ENCODE data around the gene MSANTD4. TPM values are rescaled to one million over a fixed set of nuclear protein-coding genes. Genes with fewer than 3 reads are reported as not detected.

MSANTD4 gene
- total RNA-seq = 20.0 and 20.8 TPM in 2 replicates
- total RNA-seq (2013) = 20.7 TPM
- 2.4 and 2.8 TPM in 2 replicates for polyA plus RNA-seq
- polyA minus RNA-seq = 4.6 and 7.9 TPM in 2 replicates

GRCh38 chr11:106021967-106022794 lies at the start of gene MSANTD4:
Gene MSANTD4, minus strand, starts transcription at chr11:106022240. Its CDS starts 11,323 bp downstream, at chr11:106010917.
- H3K4me1 ChIP-seq (ENCODE audit: control insufficient read depth in 2 of 2, insufficient read depth in 2 of 2, low read length in 2 of 2) = peaks cover 11 to 17% of the 10 kb centered on the region in 2 donors
- intact Hi-C loops (cut with micrococcal nuclease) = loop anchor here (1.0 to 5.0 kb wide), 4 partner anchors 55 to 1985 kb away; partner anchors contain the start of genes AASDHPPT, ALKBH8, CUL5 and KBTBD3
- H3K27me3 ChIP-seq (replicated peaks in 1 of 4; ENCODE audit: control extremely low read depth in 1 of 4, control insufficient read depth in 3 of 4, insufficient read depth in 4 of 4, low read length in 3 of 4) = no peaks in the 10 kb centered on the region
- H3K27ac ChIP-seq (ENCODE audit: low read length in 2 of 2) = peak within 1 kb of the TSS; percentile 71 to 83
- ChIA-PET CTCF (interaction anchor here (0.7 to 2.2 kb wide), 3 partner anchors 16 to 68 kb away, joined by 3 to 10 read pairs (median 5); partner anchors contain the start of genes AASDHPPT and KBTBD3), POLR2A (no interaction called here)
- H3K27me3 Mint-ChIP-seq = no peaks in the 10 kb centered on the region
- peak within 1 kb of the TSS; percentile 91 for H3K4me3 Mint-ChIP-seq
- peak within 1 kb of the TSS; percentile 66 to 96 (median 82) for H3K4me3 ChIP-seq (ENCODE audit: control extremely low read depth in 1 of 5, extremely low read depth in 1 of 5, insufficient read depth in 1 of 5, low read depth in 2 of 5, low read length in 4 of 5)
- DNase-seq (peak; percentile 96), ATAC-seq (ENCODE audit: low read depth) (peak; percentile 96)
- H4K20me1 ChIP-seq (ENCODE audit: control insufficient read depth, insufficient read depth, low read length, poor library complexity, severe bottlenecking) = no peaks in the 10 kb centered on the region
- H3K4me2 ChIP-seq (replicated peaks; ENCODE audit: low read depth, low read length, poor library complexity, severe bottlenecking) = peak within 1 kb of the TSS; percentile 79
- peak within 1 kb of the TSS; percentile 95 for H2AFZ ChIP-seq (ENCODE audit: insufficient read depth, low read depth, low read length, poor library complexity, severe bottlenecking)
- H3K36me3 ChIP-seq (replicated peaks in 1 of 2; ENCODE audit: control extremely low read depth in 1 of 2, control insufficient read depth in 1 of 2, extremely low read depth in 1 of 2, insufficient read depth in 2 of 2, low read length in 1 of 2) = no peaks in the 10 kb centered on the region
- H3K79me2 ChIP-seq (ENCODE audit: control insufficient read depth, insufficient read depth, low read length) = peaks cover 30% of the 10 kb centered on the region
- peak within 1 kb of the TSS; percentile 86 for H3K27ac Mint-ChIP-seq
- WGBS (ENCODE audit: insufficient coverage) = under 1% methylated on average over 40 of the region's 48 CpGs
- TF ChIP-seq EZH2 (IDR thresholded peaks at IDR 0.05; ENCODE audit: borderline replicate concordance, insufficient read depth, low read depth, low read length, poor library complexity, severe bottlenecking) (no peak), CTCF (IDR thresholded peaks at IDR 0.05) (peak; percentile 10)
- peaks cover 0 to 1% (median 0%) of the 10 kb centered on the region in 3 donors for H3K9me3 ChIP-seq (ENCODE audit: control extremely low read depth in 1 of 3, control insufficient read depth in 2 of 3, insufficient read depth in 1 of 3, low read length in 2 of 3)
- peak within 1 kb of the TSS; percentile 88 for H3K9ac ChIP-seq (ENCODE audit: low read length)
- peaks cover 42% of the 10 kb centered on the region for H3K4me1 Mint-ChIP-seq
- H3K9me3 Mint-ChIP-seq (ENCODE audit: insufficient read depth) = peaks cover 1% of the 10 kb centered on the region

- Mint-ChIP-seq H3K27me3 (no peaks in the 10 kb centered on the region), H3K27ac (no peak overlapping the region), H3K4me1 (peaks cover 7% of the 10 kb centered on the region), H3K4me3 (no peak overlapping the region), H3K9me3 (ENCODE audit: insufficient read depth) (no peaks in the 10 kb centered on the region)
- ChIA-PET CTCF (no interaction called here), POLR2A (no interaction called here)
- no peak overlapping the region for H3K4me3 ChIP-seq (ENCODE audit: control extremely low read depth in 1 of 5, extremely low read depth in 1 of 5, insufficient read depth in 1 of 5, low read depth in 2 of 5, low read length in 4 of 5)
- intact Hi-C loops (cut with micrococcal nuclease) = no loop called here
- no peaks in the 10 kb centered on the region for H3K4me1 ChIP-seq (ENCODE audit: control insufficient read depth in 2 of 2, insufficient read depth in 2 of 2, low read length in 2 of 2)
- no peak overlapping the region for H3K4me2 ChIP-seq (replicated peaks; ENCODE audit: low read depth, low read length, poor library complexity, severe bottlenecking)
- H3K79me2 ChIP-seq (ENCODE audit: control insufficient read depth, insufficient read depth, low read length) = peaks cover 38% of the 10 kb centered on the region
- no peaks in the 10 kb centered on the region for H3K9me3 ChIP-seq (ENCODE audit: control extremely low read depth in 1 of 3, control insufficient read depth in 2 of 3, insufficient read depth in 1 of 3, low read length in 2 of 3)
- H3K27ac ChIP-seq (ENCODE audit: low read length in 2 of 2) = no peak overlapping the region
- TF ChIP-seq EZH2 (IDR thresholded peaks at IDR 0.05; ENCODE audit: borderline replicate concordance, insufficient read depth, low read depth, low read length, poor library complexity, severe bottlenecking) = no peak
- no peak for TF ChIP-seq CTCF (IDR thresholded peaks at IDR 0.05)
- DNase-seq (no peak), ATAC-seq (ENCODE audit: low read depth) (no peak)
- H2AFZ ChIP-seq (ENCODE audit: insufficient read depth, low read depth, low read length, poor library complexity, severe bottlenecking) = no peak overlapping the region
- WGBS (ENCODE audit: insufficient coverage) = no CpG with 5 or more reads among the region's 3 CpGs
- H3K9ac ChIP-seq (ENCODE audit: low read length) = no peak overlapping the region
- no peaks in the 10 kb centered on the region for H3K36me3 ChIP-seq (replicated peaks in 1 of 2; ENCODE audit: control extremely low read depth in 1 of 2, control insufficient read depth in 1 of 2, extremely low read depth in 1 of 2, insufficient read depth in 2 of 2, low read length in 1 of 2)
- H4K20me1 ChIP-seq (ENCODE audit: control insufficient read depth, insufficient read depth, low read length, poor library complexity, severe bottlenecking) = no peaks in the 10 kb centered on the region
- H3K27me3 ChIP-seq (replicated peaks in 1 of 4; ENCODE audit: control extremely low read depth in 1 of 4, control insufficient read depth in 3 of 4, insufficient read depth in 4 of 4, low read length in 3 of 4) = no peaks in the 10 kb centered on the region
Measured at GRCh38 chr11:106070606-106071005, 48.6 kb upstream of the MSANTD4 start.

Measured in B cell (primary cell).